ENCODE measurements around the gene HSD3B7.

HSD3B7 gene

GRCh38 chr16:30979170-30980022 lies 5.6 kb upstream of the HSD3B7 start:
- no peak for TF ChIP-seq CTCF (IDR thresholded peaks at IDR 0.05; ENCODE audit: low read depth, low read length)
- no peak overlapping the region for H3K4me3 ChIP-seq (ENCODE audit: low read depth, low read length)

- no peak for TF ChIP-seq CTCF (IDR thresholded peaks at IDR 0.05; ENCODE audit: low read depth, low read length)
- H3K4me3 ChIP-seq (ENCODE audit: low read depth, low read length) = no peak overlapping the region
These were observed 5.0 kb upstream of the HSD3B7 start for GRCh38 chr16:30980023-30980371.

GRCh38 chr16:30980434-30980833 lies 4.6 kb upstream of the HSD3B7 start:
- H3K4me3 ChIP-seq (ENCODE audit: low read depth, low read length) = no peak overlapping the region
- no peak for TF ChIP-seq CTCF (IDR thresholded peaks at IDR 0.05; ENCODE audit: low read depth, low read length)

- TF ChIP-seq CTCF (IDR thresholded peaks at IDR 0.05; ENCODE audit: low read depth, low read length) = no peak
- H3K4me3 ChIP-seq (ENCODE audit: low read depth, low read length) = no peak overlapping the region
These were observed 4.0 kb upstream of the HSD3B7 start for GRCh38 chr16:30980959-30981358.

- H3K4me3 ChIP-seq (ENCODE audit: low read depth, low read length) = no peak overlapping the region
- no peak for TF ChIP-seq CTCF (IDR thresholded peaks at IDR 0.05; ENCODE audit: low read depth, low read length)
These were observed 2.3 kb upstream of the HSD3B7 start for GRCh38 chr16:30982548-30983288.

GRCh38 chr16:30983289-30983889 lies 1.6 kb upstream of the HSD3B7 start:
- H3K4me3 ChIP-seq (ENCODE audit: low read depth, low read length) = no peak overlapping the region
- no peak for TF ChIP-seq CTCF (IDR thresholded peaks at IDR 0.05; ENCODE audit: low read depth, low read length)

All from WI38 (cell line).